ENCODE data around the gene ST8SIA5.

The ST8SIA5 gene

DNA sequence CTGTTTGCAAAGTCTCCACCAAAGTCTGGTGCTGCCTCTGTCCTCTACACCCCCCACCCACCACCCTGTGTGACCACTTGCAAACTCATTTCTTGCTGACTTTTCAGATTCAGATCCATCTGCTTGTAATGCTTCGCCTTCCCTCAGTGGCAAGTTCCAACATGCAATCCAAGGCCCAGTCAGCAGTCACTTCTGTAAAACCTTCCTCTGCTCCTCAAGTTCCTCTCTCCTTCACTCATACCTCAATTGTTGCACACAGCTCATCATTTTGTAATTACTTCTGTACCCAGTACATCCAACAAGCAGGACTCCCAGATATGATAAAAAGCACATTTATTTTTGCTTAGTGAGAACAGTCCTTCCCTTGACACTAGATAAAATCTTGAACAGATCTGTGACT is 93.3 kb downstream of the ST8SIA5 start:
- FAIRE-seq, result no peak

DNA sequence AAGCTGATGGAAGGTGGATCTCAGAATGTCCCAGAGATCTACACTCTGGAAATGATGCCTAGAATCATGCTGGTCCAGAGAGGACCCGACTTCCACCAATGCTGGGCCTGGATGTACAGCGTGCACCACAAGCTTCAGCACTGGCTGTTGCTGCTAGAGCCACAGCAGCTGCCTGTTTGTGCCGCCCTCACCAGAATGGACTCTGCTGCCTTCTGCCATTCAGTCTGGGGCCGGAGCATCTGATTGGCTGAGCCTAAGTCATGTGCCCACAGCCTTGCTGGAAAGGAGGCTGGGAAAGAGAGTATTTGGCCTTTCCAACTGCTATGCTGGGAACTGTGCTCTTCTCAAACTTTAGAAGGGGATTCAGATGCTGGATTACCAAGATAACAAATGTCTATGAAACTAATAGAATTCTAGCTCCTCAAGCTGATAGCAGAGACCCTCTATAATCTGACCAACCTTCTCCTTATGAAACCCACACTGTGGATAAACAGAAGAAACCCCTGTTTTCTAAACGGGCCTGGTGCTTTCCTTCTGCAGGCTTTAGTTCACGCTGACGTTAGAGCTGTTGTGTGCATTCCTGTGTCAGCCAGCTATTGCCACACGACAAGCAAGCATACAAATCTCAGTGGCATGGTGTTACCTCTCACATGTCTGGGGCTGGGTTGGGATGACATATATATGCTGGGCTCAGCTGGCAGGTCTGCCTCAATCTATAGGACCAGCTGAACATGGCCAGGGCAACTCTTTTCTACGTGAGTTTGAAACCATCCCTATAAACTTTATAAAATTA is 95.7 kb downstream of the ST8SIA5 start:
- no peak for FAIRE-seq

DNA sequence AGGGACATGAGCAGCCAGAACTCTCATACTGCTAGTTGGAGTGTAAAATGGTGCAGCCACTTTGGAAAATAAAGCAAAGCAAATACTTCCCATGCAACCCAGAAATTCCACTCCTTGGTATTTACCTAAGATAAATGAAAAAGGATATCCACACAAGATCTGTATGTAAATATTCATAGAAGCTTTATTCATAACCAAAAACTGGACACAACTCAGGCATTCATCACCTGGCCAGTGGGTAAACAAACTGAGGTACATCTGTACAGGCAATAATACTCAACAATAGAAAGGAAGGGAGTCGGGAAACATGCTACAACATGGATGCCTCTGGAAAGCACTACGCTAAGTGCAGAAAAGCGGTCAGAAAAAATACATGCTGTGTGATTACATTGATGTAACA is 97.4 kb downstream of the ST8SIA5 start:
- FAIRE-seq, result no peak

DNA sequence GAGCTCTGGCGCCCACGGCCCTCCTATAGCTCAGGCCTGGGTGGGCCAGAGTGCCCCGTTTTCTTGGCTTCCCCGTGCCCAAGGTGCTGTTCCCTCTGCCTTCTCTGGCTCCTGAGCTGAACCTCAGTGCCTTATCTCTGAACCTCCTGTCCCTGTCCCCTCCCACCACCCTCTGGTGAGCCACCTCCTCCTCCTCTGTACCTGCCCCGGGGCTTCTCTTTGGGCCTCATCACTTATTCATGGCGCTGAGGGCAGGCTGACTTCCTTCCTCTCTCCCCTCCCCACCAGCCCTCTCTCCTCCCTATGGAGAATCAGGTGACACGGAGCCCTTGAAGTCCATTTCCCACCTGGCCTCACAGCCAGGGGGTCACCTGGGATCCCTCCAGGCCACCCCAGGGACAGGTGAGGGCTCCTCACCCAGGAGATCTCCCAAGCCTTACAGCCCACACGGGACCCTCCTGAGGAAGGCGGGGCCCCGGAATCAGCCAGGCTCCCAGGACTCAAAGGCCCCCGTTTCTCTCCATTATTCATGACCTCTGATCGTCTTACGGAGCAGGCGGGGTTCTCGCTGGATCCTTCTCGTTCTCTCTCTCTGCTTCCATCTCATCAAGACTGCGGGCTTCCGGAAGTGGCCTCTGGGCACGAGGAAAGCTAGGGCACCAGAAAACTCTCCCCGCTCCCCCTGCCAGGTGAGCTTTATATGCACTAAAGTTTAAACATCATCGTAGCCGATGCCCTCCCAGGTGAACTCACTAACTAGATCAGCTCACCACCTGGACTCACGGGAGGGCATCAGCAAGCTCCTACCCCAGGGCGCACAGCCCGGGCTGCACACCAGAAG is 99.5 kb downstream of the ST8SIA5 start, which contains the start of gene LOXHD1:
Gene LOXHD1, minus strand, starts transcription at position 106 of the 841 bp plus-strand sequence. CDS start 187 bp downstream, outside the sequence.
- FAIRE-seq, result no peak

DNA sequence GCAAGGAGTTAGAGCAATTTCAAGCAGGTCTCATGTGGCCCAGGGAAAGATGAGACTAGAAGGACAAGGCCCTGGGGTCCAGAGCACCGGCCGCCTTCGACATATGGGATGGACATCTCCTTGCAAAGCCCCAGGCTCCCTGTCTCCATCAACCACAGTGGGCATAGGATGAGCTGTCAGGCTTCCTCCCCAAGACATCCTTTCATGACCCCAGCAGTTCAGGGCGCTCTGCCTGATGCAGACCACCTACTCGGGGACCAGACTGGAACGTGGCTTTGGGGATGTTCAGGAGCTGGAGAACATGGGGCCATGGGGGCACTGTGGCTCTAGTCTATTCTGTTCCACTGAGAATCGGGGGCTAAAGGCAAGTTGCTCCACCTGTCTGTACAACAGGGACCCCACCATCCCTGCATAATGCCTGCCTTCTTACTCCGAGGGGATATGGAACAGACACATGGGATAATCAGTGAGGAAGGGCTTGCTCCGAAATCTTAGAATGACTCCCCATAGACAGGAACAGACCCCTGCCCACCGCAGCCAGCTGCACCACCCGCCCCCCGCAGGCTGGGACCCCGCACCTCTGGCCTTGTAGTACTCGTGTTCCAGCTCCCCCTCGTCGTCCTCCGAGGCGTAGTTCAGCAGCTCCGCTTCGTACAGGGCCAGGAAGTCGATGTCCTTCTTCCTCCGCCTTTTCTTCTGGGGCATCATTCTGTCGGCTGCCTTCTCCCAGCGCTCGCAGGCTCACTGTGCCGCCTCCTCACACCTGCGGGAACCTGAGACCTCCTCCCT is 100.3 kb downstream of the ST8SIA5 start:
- FAIRE-seq, result no peak

DNA sequence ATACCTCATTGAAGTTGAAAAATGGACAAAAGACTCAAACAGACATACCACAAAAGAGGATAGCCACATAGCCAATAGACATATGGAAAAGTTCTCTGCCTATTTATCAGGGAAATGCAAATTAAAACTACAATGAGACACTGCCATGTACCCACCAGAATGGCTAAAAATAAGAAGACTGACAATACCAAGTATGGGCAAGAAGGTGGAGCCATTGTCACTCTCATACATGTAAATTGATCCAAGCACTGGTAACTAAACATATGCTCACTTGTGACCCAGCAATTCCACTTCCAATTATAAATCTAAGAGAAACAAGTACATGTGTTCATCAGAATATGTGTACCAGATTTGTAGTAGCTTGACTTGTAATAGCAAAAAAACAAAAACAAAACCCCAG is 104.5 kb downstream of the ST8SIA5 start:
- FAIRE-seq, result no peak

DNA sequence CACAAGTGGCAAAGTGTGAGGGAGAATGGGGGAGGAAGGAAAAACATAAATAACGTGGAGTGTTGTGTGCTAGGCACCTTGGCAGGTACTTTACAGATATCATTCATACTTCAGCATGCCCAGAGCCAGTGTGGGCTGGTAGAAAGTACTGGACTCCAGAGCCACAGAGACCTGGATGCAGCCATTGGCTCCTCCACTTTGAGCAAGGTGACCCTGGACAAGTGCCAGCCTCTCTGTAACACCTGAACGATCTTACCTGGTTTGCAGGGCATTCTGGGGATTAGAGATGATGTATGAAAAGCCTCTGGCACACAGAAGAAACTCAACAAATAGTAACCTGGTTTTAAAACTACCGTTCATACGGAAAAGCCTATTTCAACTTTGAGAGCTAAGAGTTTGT is 106.2 kb downstream of the ST8SIA5 start:
- no peak for FAIRE-seq

DNA sequence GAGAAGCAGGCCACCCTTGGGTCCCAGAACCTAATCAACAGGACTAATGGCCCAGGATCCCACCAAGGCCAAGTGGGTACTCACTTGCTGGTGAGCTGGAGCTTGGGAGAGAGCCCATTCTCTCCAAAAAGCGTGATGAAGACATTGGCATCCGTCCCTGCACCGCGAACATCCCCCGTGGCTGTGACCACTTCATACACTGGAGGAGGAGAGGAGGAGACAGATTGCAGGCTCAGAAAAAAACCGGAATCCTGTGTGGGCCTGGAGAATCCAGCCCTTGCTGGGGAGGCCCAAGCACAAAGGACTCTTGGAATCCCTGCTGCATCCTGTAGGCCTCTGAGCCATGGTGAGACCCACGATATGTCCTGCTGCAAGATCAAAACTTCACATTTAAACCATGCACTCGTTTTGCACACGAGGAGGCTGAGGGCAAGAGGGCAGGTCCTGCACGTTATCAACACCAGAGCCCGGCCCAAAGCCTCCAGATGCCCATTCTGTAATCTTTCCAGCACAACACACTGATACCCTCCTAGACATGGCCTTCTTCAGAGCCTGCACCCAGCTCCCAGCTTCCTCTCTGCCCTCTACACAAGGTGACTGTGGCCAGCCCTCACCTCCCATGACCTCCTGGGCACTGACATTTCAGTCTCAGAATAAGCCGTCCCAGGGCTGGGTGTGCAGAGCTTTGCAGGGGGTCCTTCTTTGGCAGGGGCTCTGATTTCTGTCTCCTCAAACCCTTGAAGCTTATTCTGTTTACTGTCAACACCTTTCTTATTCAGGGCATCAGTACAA is 107.6 kb downstream of the ST8SIA5 start:
- FAIRE-seq, result no peak

DNA sequence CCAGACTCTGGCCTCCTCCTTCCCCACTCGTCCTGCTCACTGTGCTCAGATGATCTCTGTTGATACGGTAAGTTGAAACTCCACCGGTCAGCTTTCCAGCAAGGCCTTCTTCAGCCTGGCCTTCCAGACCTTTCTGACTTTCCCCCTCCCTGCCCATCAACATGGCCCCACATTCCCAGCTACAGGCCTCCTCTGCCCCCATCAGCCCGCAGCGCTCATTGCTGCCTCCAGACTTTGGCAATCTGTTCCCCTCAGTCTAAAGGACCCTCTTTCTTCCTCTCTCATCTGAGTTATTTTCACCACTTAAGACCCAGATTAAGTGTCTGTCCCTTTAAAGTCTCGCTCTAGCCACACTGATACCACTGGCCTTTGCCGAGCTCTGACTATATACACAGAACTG is 110.4 kb downstream of the ST8SIA5 start:
- no peak for FAIRE-seq

DNA sequence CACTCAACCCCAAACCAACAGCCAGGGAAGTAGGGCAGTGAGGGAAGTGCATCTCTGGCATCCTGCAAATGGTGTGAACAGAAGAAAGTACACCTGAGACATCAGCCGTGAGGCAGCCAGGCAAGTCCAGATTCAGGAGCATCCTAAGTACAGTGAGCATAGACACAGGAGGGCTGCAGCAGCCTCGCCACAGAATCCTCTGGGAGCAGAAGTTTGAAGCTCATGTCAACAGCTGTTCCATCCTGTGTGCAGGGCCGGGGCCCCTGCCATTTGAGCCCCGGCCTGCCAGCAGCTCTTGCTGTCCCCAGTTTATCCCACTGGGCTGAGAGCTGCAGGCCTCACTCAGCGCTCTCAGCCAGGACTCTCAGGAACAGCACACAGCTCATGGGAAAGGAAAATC is 114.3 kb downstream of the ST8SIA5 start:
- FAIRE-seq, result no peak

DNA sequence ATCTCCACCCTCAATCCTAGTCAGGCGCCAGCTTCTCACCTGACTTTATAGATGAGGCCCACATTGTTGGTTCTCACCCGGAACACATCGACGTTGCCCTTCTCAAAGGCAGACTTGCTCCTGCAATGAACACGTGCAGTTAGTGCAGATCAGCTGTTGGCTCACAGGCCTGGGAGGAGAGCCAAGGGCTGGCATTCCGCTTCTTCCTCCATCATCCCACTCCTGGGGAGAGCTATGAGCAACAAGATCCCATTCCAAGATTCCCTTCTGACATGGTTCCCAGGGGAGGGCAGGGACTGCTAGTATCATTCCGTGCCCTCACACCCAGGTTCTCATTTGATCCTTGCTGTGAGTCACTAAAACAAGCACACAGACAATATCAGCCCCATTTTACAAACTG is 114.9 kb downstream of the ST8SIA5 start:
- FAIRE-seq, result no peak

DNA sequence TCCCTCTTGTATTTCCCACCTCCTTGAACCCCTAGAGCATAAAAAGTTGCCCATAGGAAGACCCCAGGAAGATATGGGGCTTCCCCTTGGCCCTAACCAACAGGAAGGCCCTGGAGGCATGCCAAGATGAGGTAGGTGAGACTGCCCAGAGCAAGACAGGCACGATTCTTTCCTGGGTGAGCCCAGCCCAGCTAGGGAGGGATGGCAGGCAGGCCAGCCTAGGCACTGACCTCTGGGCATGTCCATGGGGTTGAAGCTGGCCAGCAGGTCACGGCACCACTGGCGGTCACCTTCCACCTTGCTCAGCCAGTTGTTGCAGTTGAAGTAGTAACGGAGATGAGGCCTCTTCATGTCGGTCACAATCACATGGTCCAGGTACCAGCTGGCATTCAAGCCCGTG is 117.5 kb downstream of the ST8SIA5 start:
- no peak for FAIRE-seq

DNA sequence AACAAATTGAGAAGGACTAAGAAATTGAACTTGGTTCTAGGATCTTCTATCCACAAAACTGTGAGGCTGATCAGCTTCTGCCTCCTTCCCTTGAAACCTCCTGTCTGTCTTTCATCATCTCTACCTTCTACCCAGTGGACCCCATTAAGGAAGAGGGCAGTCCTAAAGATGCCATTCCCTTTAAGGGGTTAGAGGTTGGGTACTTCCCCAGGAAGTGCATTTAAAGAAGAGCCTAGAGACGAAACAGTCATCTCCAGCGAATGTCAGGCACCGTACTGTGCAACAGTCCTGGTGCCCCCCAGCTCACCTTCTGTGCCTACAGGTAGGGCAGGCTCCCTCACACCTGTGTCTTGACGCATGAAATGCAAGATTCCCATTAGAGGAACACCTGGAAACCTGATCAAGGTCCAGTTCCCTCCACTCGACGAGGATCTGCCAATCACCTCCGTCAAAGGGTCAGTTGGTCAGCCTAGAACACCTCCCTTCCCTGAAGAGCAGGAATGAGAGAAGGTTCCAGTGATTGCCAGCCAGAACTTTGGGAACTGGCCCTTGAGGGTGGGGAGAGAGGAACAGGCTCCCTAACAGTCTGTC is 120.7 kb downstream of the ST8SIA5 start:
- no peak for FAIRE-seq

DNA sequence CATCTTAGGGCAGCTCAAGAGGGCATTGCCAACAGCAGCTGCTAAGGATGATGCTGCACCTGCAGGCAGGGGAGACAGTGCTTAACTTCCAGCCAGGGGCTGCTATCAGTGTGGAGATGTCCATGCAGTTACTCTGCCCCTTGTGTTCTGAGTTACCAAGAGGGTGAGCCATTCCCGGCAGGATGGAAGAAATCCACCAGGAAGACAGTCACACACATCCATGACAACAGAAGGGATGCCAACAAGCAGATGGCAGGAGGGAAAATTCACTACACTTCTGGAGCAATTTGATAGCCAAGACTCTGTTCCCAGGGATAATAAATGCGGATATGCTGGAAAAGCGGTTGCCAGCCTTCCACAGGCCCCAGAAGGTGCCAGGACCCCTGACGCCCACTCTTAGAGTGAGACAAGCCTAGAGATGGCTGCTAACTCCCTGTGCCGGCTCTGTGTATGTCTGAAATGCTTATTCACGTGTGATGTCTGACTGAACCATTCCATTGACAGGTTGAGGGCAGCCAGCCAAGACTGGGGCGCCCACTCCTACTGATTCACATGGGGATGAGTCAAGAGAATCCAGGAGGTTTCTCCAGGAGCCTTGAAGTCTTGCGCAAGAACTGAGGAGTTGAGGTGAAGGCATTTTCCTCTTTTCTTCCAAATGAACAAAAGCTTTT is 124.3 kb downstream of the ST8SIA5 start:
- no peak for FAIRE-seq

DNA sequence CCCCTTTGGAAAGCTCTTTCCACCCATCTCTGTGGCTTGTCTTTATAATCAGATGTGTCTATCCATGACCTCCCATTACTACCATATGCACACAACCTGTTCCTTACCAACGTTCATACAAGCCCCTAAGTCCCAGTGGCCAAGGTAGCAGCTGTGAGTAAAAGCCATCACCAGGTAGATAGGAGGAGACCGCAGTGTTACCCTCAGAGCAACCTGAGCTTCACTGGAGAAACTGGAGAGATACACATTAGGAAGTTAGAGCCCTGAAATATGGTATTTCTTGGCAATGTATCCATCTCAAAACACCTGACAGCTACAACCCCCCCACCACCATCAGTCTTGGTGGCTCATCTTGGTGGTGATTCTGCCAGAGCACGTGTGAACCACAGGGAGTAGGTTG is 125.9 kb downstream of the ST8SIA5 start:
- no peak for FAIRE-seq

DNA sequence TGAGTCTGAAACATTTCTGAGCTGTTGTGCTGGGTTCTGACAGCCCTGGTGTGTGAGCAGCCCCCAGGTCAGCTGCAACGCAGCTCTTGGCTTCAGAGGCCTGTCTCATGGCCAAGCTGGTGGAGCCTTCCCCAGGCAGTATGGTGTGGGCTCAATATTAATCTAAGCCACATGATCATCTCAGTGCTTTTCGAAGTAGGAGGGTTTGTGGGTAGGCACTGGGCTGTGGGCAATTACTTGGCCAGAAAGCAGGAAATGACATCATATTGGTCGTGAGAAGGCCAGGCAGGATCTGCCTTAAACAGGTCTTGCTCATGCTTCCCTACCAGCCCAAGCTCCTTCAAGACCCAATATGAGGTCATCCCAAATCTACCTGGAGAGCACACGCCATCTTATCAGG is 126.7 kb downstream of the ST8SIA5 start:
- FAIRE-seq, result no peak

DNA sequence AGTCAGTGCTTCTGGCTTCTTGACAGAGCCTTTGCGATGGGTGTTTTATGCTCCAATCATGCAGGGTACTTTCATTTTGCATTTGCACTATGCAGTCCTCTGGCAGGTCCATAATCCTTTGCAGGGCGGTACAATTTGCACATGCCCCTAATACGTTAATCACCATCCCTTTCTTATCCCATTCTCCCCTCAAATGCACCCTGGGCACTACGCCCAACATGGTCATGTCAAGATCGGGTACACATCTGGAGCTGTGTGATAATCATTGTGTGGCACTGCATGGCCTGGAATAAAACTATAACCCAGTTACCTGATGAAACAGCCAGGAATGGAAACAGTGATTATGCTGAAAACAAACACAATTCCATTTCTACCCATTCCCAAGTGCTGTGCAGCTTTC is 127.5 kb downstream of the ST8SIA5 start:
- FAIRE-seq, result no peak

DNA sequence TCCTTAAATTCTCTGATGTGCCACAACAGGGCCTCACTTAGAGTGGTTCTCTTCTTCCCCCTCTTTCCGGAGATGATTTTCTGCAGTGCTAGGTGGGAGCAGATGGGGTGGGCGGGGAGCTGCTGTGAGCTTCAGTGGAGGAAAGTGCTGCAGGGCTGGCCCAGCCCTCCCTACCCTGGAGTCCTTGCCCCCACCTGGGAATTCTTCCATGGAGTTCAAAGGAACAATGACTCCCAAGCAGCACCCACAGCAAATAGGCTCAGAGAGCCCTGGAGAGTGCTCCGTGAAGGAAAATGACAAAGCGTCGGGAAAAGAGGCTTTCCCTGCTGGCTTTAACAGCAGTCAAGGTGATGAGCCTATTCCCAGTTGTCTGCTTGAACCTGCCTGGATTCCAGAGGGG is 128.6 kb downstream of the ST8SIA5 start:
- no peak for FAIRE-seq

DNA sequence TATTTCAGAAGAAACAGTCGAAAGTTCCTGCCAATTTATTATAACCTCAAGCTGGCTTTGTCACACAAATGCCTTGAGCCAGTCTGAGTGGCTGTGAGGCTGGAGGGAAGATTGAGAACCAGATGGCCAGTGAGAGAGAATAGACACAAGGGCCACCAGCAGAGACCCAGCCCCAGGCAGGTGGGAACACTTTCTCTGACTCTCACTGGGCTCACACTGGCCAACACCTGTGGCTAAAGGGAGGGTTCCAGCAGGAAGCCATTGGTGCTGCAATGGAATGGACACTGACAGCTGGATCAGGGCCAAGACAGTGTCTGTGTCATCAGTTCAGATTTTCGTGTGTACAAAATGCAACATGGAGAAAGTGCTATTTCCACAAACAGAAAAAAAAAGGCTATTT is 129.7 kb downstream of the ST8SIA5 start:
- FAIRE-seq, result no peak

DNA sequence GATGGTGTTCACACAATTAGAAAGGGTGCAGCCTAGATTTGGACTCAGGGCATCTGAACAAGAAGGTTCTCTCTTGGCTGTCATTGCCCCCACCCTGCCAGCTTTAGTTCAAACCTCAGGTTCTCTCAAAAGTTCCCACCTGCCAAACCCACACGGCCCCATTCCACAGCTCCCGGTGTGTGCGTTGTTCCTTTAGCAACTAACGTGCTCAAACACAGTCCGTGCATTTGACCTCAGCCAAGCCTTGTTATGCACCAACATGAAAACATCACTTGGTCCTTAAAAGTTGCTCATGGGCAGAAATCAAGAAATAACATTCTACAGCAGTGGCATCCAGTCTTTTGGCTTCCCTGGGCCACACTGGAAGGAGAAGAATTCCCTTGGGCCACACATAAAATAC is 131.8 kb downstream of the ST8SIA5 start:
- no peak for FAIRE-seq

DNA sequence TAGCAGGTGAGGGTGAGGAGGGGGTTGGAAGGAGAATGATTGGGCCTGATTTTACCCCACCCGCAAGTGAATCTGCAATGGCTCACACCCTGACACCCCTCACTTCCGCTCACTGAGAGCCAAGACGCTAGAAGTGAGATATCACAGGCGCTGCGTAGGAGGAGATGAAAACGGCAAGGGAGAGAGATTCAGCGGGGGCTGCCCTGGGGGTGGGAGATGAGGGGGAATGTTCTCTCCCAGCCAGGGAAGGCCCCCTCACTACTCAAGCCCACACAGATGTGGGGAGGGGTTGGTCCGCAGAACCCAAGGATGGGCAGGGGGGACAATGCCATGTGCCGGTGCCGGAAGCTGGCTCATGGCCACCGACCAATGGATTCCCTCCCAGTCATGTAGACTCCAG is 132.7 kb downstream of the ST8SIA5 start:
- FAIRE-seq, result no peak
